Fibroblast of pulmonary artery (primary cell): ENCODE data around the gene FTSJ3.

Source experiments
- DNase-seq: peaks from one replicate; pipeline ENCODE4 v3.0.0-alpha.2; 2010; ENCODE audit warnings: low read depth
- H3K4me3 ChIP-seq: replicated peaks from 2 replicates; pipeline ENCODE4 v1.5.1; 2011; ENCODE audit warnings: low read depth, mild to moderate bottlenecking, control low read depth, low read length, moderate library complexity
- CTCF ChIP-seq: IDR thresholded peaks from 2 replicates; pipeline ENCODE4 v1.5.1; 2011; ENCODE audit warnings: mild to moderate bottlenecking, control low read depth, low read length, inconsistent platforms; ENCODE audit errors: missing control alignments

Gene FTSJ3

DNA sequence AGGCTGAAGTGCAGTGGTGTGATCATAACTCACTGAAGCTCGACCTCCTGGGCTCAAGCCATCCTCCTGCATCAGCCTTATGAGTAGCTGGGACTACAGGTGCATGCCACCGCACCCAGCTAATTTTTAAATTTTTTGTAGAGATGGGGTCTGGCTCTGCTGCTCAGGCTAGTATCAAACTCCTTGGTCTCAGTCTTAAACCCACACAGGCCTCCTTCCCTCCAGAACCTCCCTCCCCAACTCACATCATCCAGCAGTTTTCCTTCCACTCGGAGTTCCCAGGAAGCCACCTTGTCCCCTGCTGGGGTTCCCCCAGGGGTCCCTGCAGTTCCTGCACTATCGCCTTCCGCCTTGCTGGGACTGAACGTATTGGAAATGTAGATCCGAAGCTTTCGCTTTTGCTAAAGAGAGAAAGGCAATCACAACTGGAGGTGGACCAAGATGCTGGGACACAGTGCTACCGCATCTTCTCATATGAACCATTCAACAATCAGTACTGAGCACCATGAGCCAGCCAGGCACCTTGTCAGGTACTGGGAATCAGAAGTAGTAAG is 7.8 kb upstream of the FTSJ3 start:
- DNase-seq = no peak
- no peak for TF ChIP-seq CTCF
- no peak overlapping the region for H3K4me3 ChIP-seq

GRCh38 chr17:63834431-63835166 is 7.1 kb upstream of the FTSJ3 start:
- no peak overlapping the region for H3K4me3 ChIP-seq
- DNase-seq = peak; percentile 76
- peak; percentile 54 for TF ChIP-seq CTCF

- no peak for TF ChIP-seq CTCF
- no peak overlapping the region for H3K4me3 ChIP-seq
- no peak for DNase-seq
These were observed 6.4 kb upstream of the FTSJ3 start for GRCh38 chr17:63833741-63834373.

GRCh38 chr17:63833026-63833740 is 5.7 kb upstream of the FTSJ3 start:
- H3K4me3 ChIP-seq = no peak overlapping the region
- no peak for DNase-seq
- no peak for TF ChIP-seq CTCF

GRCh38 chr17:63832455-63832854 is 5.0 kb upstream of the FTSJ3 start:
- DNase-seq = no peak
- H3K4me3 ChIP-seq = no peak overlapping the region
- TF ChIP-seq CTCF = no peak

DNA sequence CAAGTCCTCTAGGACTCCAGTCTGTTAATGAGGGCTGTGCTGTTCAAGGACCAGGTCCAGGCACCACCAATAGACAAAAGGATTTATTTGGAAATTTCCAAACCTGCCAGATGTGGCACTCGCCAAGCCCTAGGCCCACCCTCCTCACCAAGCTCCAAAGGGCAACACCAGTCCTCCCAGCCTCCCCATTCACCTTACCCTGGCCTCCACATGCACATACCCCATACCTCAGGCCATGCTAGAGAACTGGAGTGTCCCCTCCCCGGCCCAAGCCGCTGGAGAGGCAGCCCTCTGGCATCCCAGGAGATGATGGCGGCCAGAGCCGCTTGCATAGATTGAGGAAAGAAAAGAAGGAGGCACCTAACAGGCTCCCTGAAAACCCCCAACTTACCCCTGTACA is 4.6 kb upstream of the FTSJ3 start:
- no peak overlapping the region for H3K4me3 ChIP-seq
- TF ChIP-seq CTCF = no peak
- no peak for DNase-seq
